Inflammatory macrophage (primary cell): ENCODE results near the gene ITGA6.

Source experiments
- DNase-seq, 2 donors: peaks; one replicate each; pipeline ENCODE4 v3.0.0-alpha.2; 2020 to 2022

Gene ITGA6

DNA sequence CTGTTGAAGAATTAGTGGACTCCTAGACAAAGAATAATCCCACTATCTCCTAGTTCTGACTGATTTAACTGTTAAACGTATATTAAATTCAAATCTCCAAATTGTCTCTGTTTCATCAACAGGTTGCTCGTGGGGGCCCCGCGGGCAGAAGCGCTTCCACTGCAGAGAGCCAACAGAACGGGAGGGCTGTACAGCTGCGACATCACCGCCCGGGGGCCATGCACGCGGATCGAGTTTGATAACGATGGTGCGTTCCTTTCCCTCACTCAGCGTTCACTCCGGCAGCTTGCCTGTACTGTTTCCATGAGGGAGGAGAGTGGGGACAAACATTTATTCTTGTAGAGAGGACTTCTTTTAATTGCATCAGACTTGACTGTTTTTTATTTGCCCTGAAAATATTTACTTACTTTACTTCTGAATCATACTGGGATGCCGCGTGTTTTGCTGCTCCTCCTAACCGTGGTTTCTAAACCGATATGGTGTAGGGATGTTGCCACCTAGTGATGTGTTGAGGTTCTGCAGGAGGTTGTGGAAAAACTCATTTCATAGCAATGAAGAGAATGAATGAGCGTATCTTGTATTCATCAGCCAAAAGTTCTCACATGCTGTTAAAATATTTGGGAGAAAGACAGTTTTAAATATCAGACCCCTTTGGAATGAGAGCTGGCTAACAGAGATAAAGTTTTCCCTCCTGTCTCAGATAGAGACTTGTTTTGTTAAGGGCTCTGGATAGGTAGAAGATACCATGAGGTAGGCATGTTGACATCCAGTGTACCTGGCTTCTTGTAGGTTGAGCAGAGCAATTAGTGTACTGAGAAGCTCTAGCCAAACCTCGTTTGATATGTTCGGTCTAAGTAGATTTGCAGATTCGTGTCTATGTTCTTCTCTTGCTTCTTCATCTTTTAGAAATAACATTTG is 38.3 kb downstream of the ITGA6 start:
- peak; percentile 77 to 83 for DNase-seq

DNA sequence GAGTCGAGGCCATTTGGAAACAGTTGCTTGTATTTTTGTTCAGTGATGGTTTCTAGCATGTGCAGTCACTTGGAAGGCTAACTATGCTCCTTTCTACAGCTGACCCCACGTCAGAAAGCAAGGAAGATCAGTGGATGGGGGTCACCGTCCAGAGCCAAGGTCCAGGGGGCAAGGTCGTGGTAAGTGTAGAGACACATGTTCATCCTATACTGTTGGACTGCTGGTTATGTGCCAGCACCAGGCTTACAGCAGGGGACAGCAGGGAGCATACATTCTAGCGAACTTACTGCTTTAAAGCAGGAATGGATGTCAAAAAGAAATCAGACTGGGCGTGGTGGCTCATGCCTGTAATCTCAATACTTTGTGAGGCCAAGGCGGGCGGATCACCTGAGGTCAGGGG is 40.0 kb downstream of the ITGA6 start:
- no peak for DNase-seq

DNA sequence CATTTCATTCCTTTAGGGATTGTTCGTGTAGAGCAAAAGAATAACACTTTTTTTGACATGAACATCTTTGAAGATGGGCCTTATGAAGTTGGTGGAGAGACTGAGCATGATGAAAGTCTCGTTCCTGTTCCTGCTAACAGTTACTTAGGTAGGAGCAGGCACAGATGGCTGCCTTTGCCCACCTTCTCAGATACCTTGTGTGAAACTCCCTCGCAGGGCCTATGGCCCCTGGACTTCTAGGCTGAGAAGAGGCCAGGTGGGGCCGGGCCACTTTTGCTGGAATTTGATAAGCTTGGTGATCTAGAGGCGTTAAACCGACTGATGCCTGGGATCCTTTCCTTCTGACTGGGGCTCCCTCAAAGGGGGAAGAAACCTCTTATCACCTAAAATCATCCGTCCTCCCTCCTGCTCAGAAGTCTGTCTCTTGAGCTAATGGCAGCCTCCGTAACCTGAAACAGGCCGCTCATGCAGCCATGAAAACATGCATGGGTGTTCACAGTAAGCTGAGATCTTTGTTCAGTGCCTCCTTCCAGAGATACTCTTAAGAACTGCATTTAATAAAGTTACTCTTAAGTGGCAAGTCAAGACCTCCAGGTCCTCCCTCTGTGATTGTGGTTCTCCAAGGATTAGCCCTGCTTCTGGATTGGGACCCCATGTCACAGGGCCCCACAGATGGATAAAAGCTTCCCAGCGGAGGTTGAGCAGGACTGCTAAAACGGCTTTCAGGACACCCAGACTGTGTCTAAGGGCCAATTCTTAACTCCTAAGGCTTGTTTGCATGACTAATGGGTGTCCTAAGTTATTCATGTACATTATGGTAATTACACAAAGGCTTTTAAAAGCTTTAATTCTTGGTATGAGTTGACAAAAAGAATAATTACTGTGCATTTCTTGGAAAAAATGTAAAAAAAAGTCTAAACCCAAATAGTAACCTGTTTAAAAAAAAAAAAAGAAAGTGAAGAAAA is 43.9 kb downstream of the ITGA6 start:
- no peak for DNase-seq

DNA sequence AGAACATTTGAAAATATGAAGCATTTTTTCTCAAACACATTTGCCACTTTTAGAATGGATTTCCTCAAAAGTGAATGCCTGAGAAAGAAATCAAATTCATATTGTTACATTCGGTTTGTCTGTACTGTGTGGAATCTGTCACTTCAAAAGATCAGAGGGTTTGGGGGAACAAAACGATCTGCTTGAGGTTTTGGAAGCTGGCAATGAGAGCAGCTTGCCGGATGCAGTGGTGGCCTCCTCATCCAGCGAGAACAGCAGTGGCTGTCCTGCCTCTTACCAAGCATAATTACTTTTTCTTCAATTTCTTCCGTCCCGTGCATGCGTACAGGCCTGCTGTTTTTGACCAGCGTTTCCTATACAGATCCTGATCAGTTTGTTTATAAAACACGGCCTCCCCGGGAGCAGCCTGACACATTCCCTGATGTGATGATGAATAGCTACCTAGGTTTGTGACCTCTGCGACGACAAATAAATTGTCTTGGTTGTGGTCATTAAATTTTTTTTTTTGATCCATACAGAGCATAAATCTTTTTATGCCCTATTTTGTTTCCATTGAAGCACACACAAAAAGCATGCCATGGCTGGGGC is 45.2 kb downstream of the ITGA6 start:
- DNase-seq: no peak

DNA sequence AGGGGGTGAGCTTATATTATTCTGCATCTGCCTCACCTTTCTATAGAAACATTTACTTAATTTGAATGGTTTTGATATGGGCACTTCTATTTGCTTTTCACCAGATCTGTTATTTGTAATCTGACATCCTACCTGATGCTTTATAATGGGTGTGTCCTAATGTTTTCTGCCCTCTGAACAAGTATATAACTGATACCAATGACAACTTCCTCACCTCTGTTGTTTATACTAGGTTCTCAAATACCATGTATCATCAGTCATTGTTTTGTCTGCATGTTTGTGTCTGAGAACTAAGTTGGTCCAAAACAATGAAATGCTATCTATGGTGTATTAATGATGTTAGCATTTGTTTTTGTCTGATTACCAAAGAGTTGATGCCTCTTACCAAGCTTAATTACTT is 45.8 kb downstream of the ITGA6 start:
- DNase-seq: no peak

DNA sequence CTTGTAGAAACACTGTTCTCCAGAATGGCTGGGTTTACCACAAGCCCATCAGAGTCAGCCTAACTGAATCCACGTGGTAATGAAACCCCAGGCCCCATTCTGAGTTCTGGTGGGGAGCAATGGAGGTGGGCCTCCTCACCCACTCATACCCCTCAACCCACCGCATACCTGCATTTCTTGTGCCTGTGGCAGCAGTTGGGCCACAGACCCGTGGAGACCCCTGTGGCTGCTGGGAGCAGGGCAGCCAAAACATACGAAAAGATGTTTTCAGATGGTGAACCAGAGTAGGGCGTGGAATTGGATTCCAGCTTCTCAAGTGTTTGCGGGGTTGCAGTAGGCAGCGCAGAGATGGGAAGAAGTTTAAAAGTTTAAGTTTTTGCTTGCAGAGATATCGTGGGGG is 51.0 kb downstream of the ITGA6 start:
- DNase-seq: no peak

DNA sequence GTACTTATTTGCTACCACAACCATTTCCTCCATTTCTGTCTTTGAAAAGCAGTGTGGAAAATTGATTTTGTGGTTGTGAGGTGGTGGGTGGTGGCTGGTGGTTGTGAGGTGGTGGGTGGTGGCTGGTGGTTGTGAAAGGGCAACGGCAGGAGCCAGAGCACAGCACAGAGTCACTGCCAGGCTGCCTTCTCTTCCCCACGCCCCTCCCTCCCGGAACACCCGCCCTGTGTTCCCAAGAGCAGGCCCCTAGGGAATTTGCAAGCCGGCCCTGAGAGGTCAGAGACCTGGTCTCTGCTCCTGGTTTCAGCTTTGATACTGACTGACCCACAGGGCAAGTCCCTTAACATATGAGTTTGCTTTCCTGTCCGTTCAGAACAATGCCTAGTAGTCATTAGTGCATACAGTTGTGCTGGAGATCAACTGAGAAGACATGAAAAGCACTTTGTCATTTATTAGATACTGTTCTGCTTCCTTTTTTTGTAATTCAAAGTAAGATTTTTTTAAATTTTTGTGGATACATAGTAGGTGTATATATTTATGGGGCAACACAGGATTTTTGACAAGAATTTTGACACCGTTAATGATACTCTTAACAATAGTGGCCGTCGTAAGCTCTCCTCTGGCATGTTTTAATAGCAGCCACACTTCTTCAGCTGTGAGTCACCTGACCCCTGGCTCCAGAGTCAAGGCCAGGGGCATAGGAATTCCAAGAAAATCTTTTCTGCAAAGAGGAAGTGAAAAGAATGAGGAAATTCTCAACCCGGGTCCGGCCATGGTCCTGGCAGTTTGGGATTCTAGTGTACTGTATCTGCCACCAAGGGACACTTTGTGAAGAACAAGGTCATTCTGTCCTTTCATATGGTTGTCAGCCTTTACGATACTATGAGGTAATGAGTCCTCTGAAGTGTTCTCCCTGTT is 53.2 kb downstream of the ITGA6 start:
- DNase-seq: peak; percentile 50 to 80

DNA sequence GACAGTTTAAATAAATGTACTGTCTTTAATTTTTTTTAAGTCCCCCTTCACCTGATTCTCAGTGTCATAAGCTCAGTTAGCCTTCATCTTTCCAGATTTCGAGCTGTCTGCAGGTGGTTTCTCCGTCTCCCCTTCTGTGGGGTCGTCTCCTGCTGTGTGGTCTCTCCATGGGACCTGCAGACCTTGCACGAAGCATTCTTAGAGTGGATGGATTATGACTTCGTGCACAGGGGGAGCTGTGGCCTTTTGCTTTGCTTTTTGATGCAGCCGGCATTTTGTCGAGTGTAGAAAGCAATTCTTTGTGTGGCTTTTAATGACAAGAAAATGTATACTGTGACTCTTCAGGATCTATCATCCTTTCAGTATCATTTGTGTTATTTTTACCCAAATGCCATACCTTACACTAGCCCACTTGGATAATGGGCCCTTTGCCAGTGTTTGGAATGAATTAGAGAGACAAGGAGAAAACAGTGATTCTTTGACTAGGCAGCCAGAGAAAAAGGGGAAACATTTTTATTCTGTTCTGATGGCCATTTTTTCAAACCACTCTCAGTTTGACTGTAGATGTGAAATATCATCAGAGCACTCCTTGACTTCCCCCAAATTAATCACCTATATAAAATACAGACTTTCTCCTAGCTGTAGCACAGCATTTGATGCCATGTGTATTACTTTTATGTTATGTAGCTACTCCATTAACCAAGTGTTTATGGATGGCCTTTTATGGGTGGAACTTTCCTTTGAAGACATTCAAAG is 54.3 kb downstream of the ITGA6 start:
- no peak for DNase-seq

DNA sequence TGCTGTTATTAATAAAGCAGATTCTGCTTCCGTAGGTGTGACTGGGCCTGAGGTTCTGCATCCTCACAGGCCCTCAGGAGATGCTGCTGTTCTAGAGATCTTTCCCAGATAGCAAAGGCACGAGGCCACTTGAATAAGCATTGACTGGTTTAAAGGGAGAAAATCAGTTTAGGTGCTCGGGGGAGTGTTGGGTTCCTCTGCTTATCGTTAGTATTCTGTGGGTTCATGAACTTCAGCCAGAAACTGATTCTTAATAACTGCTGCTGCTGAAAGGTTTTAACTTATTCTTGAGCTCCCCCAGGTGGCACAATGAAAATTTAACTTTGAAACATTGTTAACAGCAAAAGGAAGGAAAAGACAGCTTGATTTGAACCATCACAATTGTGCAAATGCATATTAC is 56.9 kb downstream of the ITGA6 start:
- DNase-seq: peak; percentile 28 to 44

DNA sequence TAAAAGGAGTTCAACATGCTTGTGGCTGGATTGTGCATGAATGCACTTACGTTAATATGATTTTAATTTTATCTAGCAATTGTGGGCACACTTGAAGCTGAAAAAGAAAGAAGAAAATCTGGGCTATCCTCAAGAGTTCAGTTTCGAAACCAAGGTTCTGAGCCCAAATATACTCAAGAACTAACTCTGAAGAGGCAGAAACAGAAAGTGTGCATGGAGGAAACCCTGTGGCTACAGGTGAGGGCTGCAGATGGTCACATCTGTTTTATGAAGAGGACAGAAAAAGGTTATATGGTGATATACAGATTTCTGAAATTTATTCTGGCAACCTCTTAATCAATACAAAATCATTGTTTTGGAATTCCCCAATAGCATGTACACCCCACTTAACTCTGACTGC is 57.3 kb downstream of the ITGA6 start:
- DNase-seq: no peak

DNA sequence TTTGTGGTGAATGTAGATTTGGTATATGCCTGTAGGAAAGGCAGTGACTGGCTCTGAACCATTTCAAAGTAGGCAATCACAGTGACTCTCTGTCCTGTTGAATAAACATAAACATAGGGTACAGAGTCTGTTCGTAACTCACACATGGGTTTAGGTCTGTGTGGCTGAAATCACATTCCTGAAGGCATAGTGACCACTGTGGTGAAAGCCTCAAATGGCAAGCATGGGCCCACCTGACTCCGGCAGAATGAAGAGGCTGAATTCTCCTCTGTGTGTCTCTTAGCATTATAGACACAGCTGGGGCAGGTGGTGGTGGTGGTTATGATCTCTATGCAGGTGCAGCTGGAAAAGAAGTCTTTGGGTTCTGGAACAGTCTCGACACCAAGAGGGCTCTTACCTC is 61.2 kb downstream of the ITGA6 start:
- DNase-seq: no peak

DNA sequence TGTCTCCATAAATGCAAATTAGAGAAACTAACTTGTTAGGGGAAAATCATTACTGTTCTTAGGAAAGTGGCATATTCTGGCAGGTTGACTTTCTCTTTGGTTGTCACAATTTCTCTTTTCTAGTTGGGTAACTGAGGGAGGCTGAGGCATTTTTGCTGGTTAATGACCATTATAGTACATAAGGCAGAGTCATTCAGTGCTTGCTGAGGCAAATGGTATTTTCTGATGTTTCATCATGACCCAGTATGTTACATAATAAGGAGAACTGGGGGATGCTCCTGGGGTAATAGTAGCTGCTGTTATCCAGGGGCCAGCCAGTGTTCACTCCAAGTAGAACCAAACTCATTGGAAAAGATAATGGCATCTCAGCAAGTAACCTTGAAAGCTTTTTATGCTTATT is 62.3 kb downstream of the ITGA6 start:
- DNase-seq: peak; percentile 43 to 54

DNA sequence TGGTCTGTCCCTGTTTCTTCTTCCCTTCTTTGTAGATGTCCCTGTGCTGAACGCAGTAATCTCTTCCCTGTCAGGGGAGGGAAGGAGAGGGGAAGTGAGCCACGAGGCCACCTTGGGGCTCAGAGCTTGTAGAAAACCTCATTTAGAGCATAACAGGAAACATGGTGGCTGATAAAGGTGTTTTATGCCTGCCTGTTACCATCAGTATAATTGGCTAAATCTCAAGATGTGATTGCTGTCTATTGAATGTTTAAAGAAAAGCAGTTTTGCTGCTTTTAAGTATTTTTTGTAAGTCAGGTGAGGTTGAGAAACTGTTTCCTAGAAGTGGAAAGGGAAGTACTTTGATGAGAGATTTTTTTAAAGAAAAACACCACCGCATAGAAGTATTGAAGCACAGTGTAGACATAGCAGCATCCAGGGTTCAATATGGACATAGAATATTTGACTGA is 68.8 kb downstream of the ITGA6 start:
- DNase-seq: peak; percentile 30 to 31

DNA sequence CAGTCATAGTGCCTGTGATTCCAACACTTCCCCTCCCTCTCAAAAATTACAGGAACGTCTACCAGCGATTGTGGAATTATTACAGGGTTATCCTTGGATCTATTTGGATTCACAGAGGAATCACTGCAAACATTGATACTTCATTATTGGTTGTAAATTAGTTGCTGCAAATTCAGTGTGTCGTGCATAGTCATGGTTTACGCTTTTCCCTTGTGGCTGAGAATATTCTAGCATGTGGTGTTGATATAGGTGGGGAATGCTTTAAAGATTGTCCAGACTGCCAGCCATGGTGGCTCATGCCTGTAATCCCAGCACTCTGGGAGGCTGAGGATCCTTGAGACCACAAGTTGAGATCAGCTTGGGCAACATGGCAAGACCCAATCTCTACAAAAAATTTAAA is 79.8 kb downstream of the ITGA6 start:
- DNase-seq: no peak

DNA sequence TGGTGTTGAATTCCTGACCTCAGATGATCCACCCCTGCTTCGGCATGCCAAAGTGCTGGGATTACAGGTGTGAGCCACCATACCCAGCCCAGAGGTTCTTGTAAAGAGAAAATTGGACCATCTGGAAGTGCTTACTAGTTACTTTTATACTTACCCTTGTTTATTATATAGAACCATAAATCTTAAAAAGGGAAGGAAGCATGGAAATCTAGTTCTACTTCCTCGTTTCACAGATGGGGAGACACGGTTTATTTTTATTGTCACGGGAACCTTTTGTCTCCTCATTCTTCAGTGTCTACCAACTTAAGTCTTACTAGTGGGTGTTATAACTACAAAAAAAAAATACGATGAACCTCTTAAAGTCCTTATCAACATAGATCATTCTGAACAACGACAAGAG is 82.7 kb downstream of the ITGA6 start:
- peak; percentile 35 to 57 for DNase-seq

DNA sequence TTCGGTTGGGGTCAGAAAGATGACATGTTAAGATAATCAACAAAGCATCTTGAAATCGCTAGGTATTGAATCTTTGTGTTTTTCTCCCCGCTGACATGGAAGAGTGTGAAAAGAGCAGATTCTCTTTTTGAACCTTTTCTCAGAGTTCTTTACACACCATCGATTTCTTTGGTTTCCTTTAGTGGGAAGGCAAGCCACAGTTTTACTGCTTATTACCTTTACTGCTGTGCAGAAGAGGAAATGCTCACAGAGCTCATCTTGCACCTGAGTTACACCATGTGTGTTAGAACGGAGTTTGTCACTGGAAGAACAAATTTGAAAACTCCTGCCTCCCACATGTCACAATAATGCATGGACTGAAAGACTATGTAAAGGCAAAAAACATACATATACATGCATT is 83.2 kb downstream of the ITGA6 start:
- DNase-seq: no peak

DNA sequence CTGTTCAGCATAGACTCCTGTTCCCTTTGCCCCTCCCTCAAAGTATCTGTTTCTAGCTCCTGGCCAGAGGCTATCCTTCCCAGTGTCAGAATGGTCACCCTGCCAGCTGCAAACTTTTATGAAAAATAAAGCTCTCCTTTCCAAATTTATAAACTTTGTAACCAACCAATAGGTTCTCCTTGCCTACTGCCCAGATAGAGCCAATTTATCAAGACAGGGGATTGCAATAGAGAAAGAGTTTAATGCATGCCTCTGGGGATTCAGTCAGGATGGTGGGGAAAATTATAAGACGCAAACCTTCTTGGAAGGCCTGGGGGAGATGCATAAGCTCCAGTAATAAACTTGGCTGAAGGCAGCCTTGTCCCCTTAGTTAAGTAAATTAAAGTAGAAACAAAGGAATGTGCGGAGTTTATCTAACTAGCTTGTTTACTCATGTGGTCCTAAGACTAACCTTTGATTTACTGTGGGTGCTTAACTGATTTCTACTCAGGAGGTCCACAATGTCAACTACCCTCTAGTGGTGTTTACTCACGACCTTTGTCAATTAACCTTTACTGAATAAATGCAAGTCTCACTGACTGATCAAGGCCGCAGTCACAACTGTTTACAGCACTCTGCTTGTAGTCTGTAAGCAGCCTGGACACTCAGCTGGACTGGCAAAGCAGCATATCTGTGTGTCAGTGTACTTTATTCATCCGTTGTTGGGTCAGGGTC is 85.6 kb downstream of the ITGA6 start:
- no peak for DNase-seq

DNA sequence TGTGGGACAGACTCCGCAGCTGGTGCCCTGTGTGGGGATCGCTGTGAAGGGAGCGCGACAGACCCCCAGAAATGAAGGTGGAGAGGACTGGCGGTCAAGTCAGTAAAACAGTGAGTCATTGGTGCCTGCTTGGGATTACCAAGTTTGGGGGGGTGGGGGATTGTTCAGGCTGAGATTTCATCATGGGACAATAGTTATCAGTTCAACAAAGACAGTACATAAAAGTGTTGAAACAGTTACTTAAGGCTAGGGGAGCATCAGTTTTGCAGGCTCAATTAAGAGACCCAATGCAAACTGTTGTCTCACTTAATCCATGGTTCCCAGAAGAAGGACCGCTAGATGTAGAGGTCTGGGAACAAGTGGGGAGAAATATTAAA is 86.1 kb downstream of the ITGA6 start:
- DNase-seq: peak in 1 of 2 donors; percentile 13

DNA sequence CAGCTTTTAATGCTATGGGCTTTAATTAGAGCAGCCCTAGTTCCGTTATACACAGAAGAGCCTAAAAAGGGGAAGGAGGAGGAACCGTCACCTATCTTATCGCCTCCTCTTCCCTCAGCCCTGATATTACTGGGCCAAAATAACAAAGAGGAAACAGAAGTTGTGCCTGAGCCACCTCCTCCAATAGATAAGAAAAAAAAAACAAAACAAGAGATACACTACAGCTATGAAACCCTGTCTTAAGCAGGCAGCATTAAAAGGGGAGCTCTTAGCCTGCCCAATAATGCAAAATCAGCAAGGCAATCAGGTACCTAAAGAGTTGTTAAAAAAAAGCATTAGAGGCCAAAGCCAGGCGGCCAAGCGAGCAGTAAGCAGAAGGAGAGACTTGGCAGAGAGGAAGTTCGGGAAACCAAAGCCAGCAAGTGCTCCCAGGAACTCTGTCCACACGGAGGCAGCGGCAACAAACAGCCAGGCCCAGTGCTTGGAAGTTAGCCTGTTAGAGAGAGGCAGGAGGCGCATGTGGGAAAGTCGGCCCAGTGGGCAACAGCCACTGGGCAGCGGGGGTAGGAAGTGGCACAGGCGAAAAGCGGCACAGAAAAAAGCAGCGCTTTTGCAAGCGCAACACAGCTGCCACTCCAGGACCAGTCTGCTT is 86.7 kb downstream of the ITGA6 start:
- peak in 1 of 2 donors; percentile 78 for DNase-seq

DNA sequence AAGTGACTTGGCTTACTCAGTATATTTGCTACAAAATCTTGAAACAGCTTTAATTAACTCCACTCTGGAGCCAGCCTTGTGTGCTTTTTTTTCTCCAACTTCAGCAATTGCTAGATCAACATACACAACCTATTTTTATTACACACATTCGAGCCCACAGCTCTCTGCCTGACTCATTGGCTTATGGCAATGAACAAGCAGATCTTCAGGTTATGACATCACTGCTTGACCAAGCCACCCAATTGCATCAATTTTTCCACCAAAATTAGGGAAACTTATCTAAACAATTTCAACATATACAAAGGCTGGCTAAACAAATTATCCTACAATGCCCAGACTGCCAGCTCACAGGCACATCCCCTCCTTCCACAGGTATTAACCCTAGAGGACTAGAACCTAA is 88.9 kb downstream of the ITGA6 start:
- peak; percentile 90 to 95 for DNase-seq
